ENCODE measurements around the gene MRRF.

- no peak for TF ChIP-seq YY1 (IDR thresholded peaks at IDR 0.05; ENCODE audit: insufficient read depth, insufficient read length)
- no peak for TF ChIP-seq SUZ12 (IDR thresholded peaks at IDR 0.05; ENCODE audit: extremely low read depth, insufficient read depth, insufficient read length)
- no peak for TF ChIP-seq ZNF274 (IDR thresholded peaks at IDR 0.05; ENCODE audit: low read depth, low read length)
Measured at GRCh38 chr9:122327175-122327574, 62.5 kb downstream of the MRRF start.
